GM12874 (cell line): ENCODE measurements around the gene CDKN2B.

Source experiments
- TF ChIP-seq, protein P1 (sequence below): IDR thresholded peaks from 2 replicates; pipeline ENCODE4 v1.5.1; 2011; ENCODE audit warnings: low read depth, mild to moderate bottlenecking, control low read depth, low read length, moderate library complexity; ENCODE audit not compliant: insufficient read depth

The CDKN2B gene

GRCh38 chr9:22033012-22033630 lies 24.0 kb upstream of the CDKN2B start:
- TF ChIP-seq, protein P1, sequence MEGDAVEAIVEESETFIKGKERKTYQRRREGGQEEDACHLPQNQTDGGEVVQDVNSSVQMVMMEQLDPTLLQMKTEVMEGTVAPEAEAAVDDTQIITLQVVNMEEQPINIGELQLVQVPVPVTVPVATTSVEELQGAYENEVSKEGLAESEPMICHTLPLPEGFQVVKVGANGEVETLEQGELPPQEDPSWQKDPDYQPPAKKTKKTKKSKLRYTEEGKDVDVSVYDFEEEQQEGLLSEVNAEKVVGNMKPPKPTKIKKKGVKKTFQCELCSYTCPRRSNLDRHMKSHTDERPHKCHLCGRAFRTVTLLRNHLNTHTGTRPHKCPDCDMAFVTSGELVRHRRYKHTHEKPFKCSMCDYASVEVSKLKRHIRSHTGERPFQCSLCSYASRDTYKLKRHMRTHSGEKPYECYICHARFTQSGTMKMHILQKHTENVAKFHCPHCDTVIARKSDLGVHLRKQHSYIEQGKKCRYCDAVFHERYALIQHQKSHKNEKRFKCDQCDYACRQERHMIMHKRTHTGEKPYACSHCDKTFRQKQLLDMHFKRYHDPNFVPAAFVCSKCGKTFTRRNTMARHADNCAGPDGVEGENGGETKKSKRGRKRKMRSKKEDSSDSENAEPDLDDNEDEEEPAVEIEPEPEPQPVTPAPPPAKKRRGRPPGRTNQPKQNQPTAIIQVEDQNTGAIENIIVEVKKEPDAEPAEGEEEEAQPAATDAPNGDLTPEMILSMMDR, result no peak

GRCh38 chr9:22031655-22032411 lies 22.7 kb upstream of the CDKN2B start:
- TF ChIP-seq, protein P1, result no peak

- TF ChIP-seq, protein P1, result no peak
These were observed 21.0 kb upstream of the CDKN2B start for GRCh38 chr9:22030101-22030598.

DNA sequence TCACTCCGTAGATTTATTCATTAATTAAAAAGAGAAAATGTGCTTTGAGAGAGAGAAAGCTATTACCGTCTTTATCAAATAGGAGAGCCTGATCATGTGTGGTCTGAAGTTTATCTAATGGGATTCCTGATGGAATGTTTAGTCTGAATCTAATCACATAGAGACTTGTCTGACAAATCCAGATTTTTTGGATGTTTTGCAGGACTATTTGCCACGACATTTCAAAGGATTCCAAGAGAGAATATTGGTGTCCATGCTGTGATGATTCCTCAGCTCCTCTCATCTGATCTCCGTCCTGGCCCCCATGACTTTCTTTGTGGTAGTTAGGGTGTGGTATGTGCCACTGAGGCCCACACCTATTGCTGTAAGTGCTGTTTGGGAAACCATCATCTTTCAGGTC lies 20.1 kb upstream of the CDKN2B start:
- TF ChIP-seq, protein P1, result no peak

GRCh38 chr9:22028394-22028793 lies 19.3 kb upstream of the CDKN2B start:
- TF ChIP-seq, protein P1, result no peak

DNA sequence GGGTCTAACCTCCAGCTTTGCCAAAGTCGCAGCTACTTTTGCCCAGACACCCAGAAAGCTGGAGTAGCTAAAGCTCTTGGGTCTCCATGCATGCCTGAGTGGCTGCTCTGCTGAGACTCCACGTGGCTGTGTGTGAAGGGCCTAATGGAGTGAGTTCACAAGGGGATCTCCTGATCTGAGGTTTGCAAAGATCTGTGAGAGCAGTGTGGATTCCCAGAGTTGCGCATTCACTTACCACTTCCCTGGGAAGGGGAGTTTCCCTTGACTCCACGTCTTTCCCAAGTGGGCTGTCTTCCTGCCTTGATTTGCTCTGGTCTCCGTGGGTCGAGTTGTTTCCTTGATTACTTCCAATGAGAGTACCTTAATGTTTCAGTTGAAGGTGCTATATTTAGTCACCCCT lies 17.6 kb upstream of the CDKN2B start:
- TF ChIP-seq, protein P1, result no peak

- TF ChIP-seq, protein P1, result no peak
These were observed 13.3 kb upstream of the CDKN2B start for GRCh38 chr9:22022396-22022795.
